OCI-LY7 (cell line): Measurements from ENCODE around the gene ADAM11. TPM values are rescaled to one million over a fixed set of nuclear protein-coding genes. Genes with fewer than 3 reads are reported as not detected.

Experiments
- BruUV-seq: library from RNA; stranded (reverse); fragments of 400-500 nt; replicated peaks from 2 replicates; lab custom pipeline; 2021; lab: Mats Ljungman, UMichigan
- CTCF ChIA-PET: fragments of 300-600 bp; sonication (Branson Sonifier 250); formaldehyde crosslinking; loops from one replicate; lab custom pipeline; 2022; ENCODE audit warnings: antibody characterized with exemption; ENCODE audit not compliant: unreplicated experiment; lab: Charles Lee
- POLR2A ChIA-PET: fragments of 300-600 bp; sonication (Branson Sonifier 250); formaldehyde crosslinking; loops from one replicate; lab custom pipeline; 2022; ENCODE audit warnings: antibody characterized with exemption; lab: Charles Lee
- DNase-seq: peaks from one replicate; pipeline ENCODE4 v3.0.0-alpha.2; 2015; ENCODE audit warnings: low spot score
- H2AFZ ChIP-seq: fragments of 200-600 bp; sonication (generic), shearing (Covaris generic); 2 replicates; pipeline ENCODE4 v1.6.1; 2014; ENCODE audit warnings: mild to moderate bottlenecking, antibody characterized with exemption, low read length, moderate library complexity
- H3K27ac ChIP-seq: fragments of 200-600 bp; sonication (generic); 2 replicates; pipeline ENCODE4 v1.5.1; 2014; ENCODE audit warnings: mixed run types, low read depth, mild to moderate bottlenecking, moderate library complexity, low read length, inconsistent platforms; ENCODE audit not compliant: poor library complexity, severe bottlenecking
- H3K36me3 ChIP-seq: fragments of 200-600 bp; sonication (generic); 2 replicates; pipeline ENCODE4 v1.6.1; 2014; ENCODE audit warnings: mild to moderate bottlenecking, antibody characterized with exemption, low read length, moderate library complexity, mixed read lengths; ENCODE audit not compliant: insufficient read depth
- H3K4me1 ChIP-seq: fragments of 200-600 bp; sonication (generic); 2 replicates; pipeline ENCODE4 v1.5.1; 2014; ENCODE audit warnings: mild to moderate bottlenecking, low read length; ENCODE audit not compliant: insufficient read depth, poor library complexity, severe bottlenecking
- H3K4me2 ChIP-seq: fragments of 200-600 bp; sonication (generic); 2 replicates; pipeline ENCODE4 v1.6.1; 2014; ENCODE audit warnings: mild to moderate bottlenecking, low read length
- H3K4me3 ChIP-seq: fragments of 200-600 bp; sonication (generic); 2 replicates; pipeline ENCODE4 v1.5.1; 2014; ENCODE audit warnings: mild to moderate bottlenecking, low read depth, low read length; ENCODE audit not compliant: poor library complexity, severe bottlenecking
- H3K79me2 ChIP-seq: fragments of 200-600 bp; sonication (generic); 2 replicates; pipeline ENCODE4 v1.6.1; 2016; ENCODE audit warnings: low read depth, mild to moderate bottlenecking, low read length, moderate library complexity, mixed read lengths; ENCODE audit not compliant: insufficient read depth
- H3K9me2 ChIP-seq: fragments of 200-600 bp; sonication (generic); 2 replicates; pipeline ENCODE4 v1.6.1; 2016; ENCODE audit warnings: mild to moderate bottlenecking, low read length, mixed read lengths; ENCODE audit not compliant: insufficient read depth
- H3K9me3 ChIP-seq: fragments of 200-600 bp; sonication (generic); 2 replicates; pipeline ENCODE4 v1.6.1; 2014; ENCODE audit warnings: mild to moderate bottlenecking, mixed run types, low read length, mixed read lengths
- H4K20me1 ChIP-seq: fragments of 200-600 bp; sonication (generic); 2 replicates; pipeline ENCODE4 v1.6.1; 2014; ENCODE audit warnings: mild to moderate bottlenecking, antibody characterized with exemption, low read length, moderate library complexity, mixed read lengths; ENCODE audit not compliant: insufficient read depth
- EZH2phosphoT487 ChIP-seq: fragments of 200-600 bp; sonication (generic); IDR thresholded peaks from 2 replicates; pipeline ENCODE4 v1.6.1; 2018; ENCODE audit warnings: low read depth, borderline replicate concordance, mild to moderate bottlenecking, mixed run types, antibody characterized with exemption, low read length, moderate library complexity, mixed read lengths
- intact Hi-C: fragments of 100-400 bp; cut with micrococcal nuclease; formaldehyde crosslinking; loops from one replicate; pipeline ENCODE4 v1.10.0; 2022; ENCODE audit not compliant: unreplicated experiment
- total RNA-seq, 2 experiments: library from RNA; depleted of rRNA in 1 of 2; stranded (reverse); fragments of >200 nt in 1 of 2; shearing (Covaris generic) in 1 of 2; gene quantifications; 2 replicates each; pipeline ENCODE4 v1.2.3, GENCODE V29; 2014 to 2022
- TF ChIP-seq, protein P1 (sequence below): fragments of 200-600 bp; sonication (generic); conservative IDR thresholded peaks from 2 replicates; pipeline ENCODE4 v1.5.1; 2014; ENCODE audit warnings: mild to moderate bottlenecking, antibody characterized with exemption, low read length, moderate library complexity, mixed read lengths

ADAM11 gene
- total RNA-seq, 2 experiments from 2014 or later, result 1.1 to 3.3 TPM

DNA sequence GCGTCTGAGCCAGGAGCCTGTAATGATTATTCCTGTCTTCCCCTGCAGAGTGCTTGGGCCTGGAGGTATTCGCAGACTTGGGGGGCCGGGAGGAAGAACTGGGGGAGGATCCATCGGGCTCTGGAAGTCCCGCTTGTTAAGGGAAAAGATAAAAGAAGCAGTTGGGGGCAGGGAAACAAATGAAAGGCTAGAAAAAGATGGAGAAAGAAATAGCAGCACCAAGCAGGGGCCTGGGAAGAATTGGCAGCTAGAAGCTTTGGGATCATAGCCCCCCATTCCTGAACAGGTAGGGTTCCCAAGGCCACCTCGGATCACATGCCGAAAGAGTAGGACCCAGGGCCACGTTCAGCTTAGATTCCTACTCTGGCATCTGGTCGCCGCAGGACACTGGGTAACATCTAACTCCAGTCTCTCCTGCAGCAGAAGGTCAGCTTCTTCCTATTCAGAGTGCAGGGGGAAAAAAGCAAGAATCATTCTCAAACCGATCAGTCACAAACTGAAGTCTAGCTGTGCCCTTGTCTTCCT, 23.6 kb downstream of the ADAM11 start:
- Histone ChIP-seq H3K27ac (no peak overlapping the region), H3K4me1 (peaks cover 9% of the 10 kb centered on the region), H3K9me2 (no peaks in the 10 kb centered on the region), H3K36me3 (no peaks in the 10 kb centered on the region), H3K4me2 (no peak overlapping the region), H3K79me2 (no peaks in the 10 kb centered on the region), H2AFZ (no peak overlapping the region), H3K4me3 (no peak overlapping the region), H4K20me1 (no peaks in the 10 kb centered on the region), H3K9me3 (no peaks in the 10 kb centered on the region)
- no TSS peak for BruUV-seq
- POLR2A ChIA-PET, result interaction anchor here (0.5 kb wide), 1 partner anchor 186 kb away, joined by 4 read pairs; the partner anchor contains the start of gene C1QL1
- CTCF ChIA-PET, result no interaction called here
- intact Hi-C loops, result no loop called here
- DNase-seq, result no peak
- TF ChIP-seq, protein P1, sequence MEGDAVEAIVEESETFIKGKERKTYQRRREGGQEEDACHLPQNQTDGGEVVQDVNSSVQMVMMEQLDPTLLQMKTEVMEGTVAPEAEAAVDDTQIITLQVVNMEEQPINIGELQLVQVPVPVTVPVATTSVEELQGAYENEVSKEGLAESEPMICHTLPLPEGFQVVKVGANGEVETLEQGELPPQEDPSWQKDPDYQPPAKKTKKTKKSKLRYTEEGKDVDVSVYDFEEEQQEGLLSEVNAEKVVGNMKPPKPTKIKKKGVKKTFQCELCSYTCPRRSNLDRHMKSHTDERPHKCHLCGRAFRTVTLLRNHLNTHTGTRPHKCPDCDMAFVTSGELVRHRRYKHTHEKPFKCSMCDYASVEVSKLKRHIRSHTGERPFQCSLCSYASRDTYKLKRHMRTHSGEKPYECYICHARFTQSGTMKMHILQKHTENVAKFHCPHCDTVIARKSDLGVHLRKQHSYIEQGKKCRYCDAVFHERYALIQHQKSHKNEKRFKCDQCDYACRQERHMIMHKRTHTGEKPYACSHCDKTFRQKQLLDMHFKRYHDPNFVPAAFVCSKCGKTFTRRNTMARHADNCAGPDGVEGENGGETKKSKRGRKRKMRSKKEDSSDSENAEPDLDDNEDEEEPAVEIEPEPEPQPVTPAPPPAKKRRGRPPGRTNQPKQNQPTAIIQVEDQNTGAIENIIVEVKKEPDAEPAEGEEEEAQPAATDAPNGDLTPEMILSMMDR, result no peak
- TF ChIP-seq EZH2phosphoT487, result no peak

GRCh38 chr17:44785921-44786320, 27.1 kb downstream of the ADAM11 start:
- CTCF ChIA-PET, result no interaction called here

GRCh38 chr17:44786551-44787081, 27.8 kb downstream of the ADAM11 start:
- ChIA-PET POLR2A (no interaction called here), CTCF (no interaction called here)
- no peak overlapping the region for H2AFZ ChIP-seq
- H3K27ac ChIP-seq, result no peak overlapping the region
- no peak for TF ChIP-seq EZH2phosphoT487
- TF ChIP-seq, protein P1, result no peak
- intact Hi-C loops, result no loop called here
- BruUV-seq, result no TSS peak
- H3K4me2 ChIP-seq, result no peak overlapping the region
- no peak overlapping the region for H3K4me3 ChIP-seq
- no peaks in the 10 kb centered on the region for H3K36me3 ChIP-seq
- DNase-seq, result no peak
- H4K20me1 ChIP-seq, result no peaks in the 10 kb centered on the region
- H3K9me3 ChIP-seq, result no peaks in the 10 kb centered on the region
- no peaks in the 10 kb centered on the region for H3K79me2 ChIP-seq
- H3K9me2 ChIP-seq, result no peaks in the 10 kb centered on the region
- no peaks in the 10 kb centered on the region for H3K4me1 ChIP-seq

More at GRCh38 chr17:44785921-44786320, 27.1 kb downstream of the ADAM11 start:
- BruUV-seq, result no TSS peak
- H3K9me2 ChIP-seq, result no peaks in the 10 kb centered on the region
- TF ChIP-seq EZH2phosphoT487, result no peak
- TF ChIP-seq, protein P1, result no peak
- no peak overlapping the region for H2AFZ ChIP-seq
- no peaks in the 10 kb centered on the region for H3K79me2 ChIP-seq
- DNase-seq, result no peak
- no peak overlapping the region for H3K27ac ChIP-seq
- H3K4me1 ChIP-seq, result no peaks in the 10 kb centered on the region
- intact Hi-C loops, result no loop called here
- H4K20me1 ChIP-seq, result no peaks in the 10 kb centered on the region
- POLR2A ChIA-PET, result no interaction called here
- no peaks in the 10 kb centered on the region for H3K9me3 ChIP-seq
- no peaks in the 10 kb centered on the region for H3K36me3 ChIP-seq
- H3K4me2 ChIP-seq, result no peak overlapping the region
- H3K4me3 ChIP-seq, result no peak overlapping the region
